HG03521 (cell line): ENCODE data around the gene VSX1.

Experiments
- ATAC-seq: cut with Tn5 transposase; IDR thresholded peaks from one replicate; pipeline ENCODE4 v1.9.1; 2021; ENCODE audit warnings: mild to moderate bottlenecking, moderate library complexity; ENCODE audit not compliant: unreplicated experiment

Gene VSX1

DNA sequence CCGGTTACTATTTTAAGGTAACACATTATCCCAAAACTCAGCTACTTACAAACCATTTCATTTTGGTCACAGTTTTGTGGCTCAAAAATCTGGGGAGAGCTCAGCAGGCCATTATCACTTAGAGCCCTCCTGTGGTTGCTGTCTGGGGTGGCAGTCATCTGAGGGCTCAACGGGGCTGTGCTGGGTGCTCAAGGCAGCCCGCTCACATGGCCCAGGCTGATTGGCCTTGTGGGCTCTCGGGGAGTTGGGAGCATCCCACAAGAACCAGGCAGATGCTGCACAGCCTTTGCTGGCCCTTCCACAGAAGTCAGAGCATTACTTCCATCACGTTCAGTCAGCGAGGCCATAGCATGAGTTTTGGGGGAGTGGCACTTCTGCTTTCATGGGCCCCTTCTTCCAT, 6.3 kb upstream of the VSX1 start:
- no peak for ATAC-seq

DNA sequence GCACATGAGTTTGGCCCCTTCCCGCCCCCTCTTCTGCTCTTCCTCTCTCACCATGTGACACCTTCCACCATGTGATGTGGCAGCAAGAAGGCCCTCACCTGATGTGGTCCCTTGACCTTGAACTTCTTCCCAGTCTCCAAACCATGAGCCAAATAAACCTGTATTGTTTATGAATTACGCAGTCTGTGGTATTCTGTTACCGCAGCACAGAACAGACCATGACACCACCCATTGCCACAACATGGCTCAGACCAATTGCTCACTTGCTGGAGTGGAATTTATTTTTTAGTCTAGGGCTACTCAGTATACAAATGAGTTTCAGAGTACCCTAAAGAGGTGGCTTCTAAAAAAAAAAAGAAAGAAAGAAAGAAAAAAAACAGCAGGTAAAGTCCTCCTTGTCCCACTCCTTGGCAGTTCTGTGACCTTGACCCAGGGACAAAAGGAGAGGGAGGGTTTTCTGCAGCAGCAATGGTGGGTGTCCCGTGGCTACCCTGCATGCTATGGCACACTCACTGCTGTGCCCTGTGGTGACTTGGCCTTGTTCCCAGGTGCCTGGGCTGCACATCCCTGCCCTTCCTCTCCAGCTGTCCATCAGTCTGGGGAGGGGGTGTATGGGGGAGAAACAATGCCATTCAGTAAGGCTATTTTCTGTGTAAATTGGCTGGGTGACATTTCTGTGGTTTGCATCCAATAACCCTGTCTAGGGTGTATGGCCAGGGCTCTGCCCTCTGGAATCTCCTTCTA, 5.4 kb upstream of the VSX1 start:
- no peak for ATAC-seq

GRCh38 chr20:25085756-25086495, 4.0 kb upstream of the VSX1 start:
- no peak for ATAC-seq

- no peak for ATAC-seq
Measured at GRCh38 chr20:25084626-25085187, 2.8 kb upstream of the VSX1 start.

DNA sequence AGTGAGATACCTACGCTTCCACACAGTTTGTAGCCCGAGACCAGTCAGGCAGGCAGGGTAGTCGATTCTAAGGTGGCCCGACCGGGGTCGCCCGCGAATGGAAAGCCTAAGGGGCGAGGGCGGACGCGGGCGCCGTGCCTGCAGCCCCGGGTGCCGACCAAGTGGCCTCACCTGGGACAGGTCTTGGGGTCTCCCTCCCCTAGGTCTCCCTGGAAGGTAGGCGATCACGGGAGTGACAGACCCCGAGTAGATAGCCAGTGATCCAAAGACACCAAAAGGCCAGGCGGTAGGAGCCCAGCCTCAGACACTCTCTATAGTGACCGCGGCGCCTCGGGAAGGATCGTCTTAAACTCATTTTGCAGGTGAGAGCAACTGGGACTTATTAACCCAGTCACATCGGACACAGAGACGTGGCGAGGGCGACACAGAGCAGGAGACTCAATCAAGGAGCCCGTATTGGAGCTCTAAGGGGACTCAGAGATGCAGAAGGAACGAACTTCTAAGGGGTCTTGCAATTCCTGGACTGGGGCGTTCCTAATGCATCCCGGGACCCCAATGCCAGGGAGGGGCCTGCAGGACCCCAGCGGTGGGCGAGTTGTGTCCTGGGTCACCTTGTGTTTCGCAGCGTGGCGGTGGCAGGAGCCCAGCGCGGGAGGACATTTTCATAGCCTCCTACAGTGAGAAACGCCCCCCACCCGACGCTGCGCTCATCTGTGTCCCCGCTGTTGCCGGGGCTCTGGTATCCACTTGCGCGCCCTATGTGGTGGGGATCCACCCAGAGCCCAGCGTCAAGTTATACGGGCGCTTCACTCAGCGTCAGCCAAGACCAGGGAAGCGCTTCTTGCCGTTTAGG, 2.1 kb upstream of the VSX1 start:
- no peak for ATAC-seq

- ATAC-seq: no peak
Measured at GRCh38 chr20:25083141-25083772, 1.3 kb upstream of the VSX1 start.

- ATAC-seq: no peak
Measured at GRCh38 chr20:25082498-25082873, 545 bp upstream of the VSX1 start.

DNA sequence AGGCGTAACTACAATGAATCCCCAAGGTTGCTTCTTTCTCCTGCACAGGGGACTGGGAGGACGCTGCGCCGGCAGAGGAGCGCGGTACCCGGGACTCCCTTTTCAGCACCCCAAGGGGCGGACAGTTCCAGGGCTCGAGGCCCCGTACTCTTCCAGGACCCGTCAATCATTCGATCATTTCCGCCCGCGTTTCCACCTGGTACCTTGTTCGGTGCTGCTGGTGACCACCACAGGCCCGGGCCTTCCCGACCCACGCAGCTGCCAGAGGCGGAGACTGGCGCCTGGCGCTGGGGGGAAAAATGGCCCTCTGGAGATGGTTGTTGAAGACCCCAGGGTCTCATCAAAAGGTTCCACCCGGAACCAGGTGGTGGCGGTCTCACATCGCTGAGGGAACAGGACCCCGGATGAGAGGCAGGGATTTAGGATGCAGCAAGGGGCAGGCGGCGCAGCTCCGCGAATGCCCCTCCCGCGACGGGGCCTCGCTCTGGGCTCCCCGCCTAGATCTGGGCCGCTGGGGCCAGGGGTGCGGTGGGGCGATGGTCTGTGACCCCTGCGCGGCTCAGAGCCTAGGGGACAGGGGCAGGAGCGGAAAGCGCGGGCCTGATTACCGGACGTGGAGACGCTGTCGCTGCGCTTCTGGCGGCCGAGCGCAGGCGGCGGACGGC, 744 bp downstream of the VSX1 start:
- ATAC-seq: no peak

GRCh38 chr20:25079171-25079570, 2.8 kb downstream of the VSX1 start:
- no peak for ATAC-seq

GRCh38 chr20:25078662-25079061, 3.3 kb downstream of the VSX1 start:
- ATAC-seq: no peak

DNA sequence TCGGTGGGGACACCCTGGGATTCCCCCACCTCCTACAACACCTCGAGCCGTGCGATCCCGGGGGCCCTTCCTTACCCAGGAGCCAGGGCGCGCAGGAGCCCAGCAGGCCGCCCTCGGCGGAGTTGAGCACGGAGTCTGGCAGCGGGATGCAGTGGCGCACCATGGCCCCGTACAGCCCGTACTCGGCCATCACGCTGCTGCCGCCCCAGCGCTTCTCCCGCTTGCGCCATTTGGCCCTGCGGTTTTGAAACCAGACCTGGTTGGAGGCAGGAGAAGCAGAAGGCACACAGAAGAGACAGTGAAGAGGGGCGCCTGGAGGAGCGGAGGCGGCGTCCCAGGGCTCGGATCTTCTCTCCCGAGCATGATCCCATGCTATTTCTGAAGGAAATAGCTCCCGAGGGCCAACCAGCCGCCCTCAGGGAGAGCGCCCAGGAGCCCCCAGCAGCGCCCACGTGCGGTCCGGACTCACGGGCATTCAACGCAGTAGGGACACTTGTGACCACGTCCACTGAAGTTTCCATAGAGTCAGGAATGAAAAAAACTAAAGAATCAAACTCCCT, 4.3 kb downstream of the VSX1 start:
- ATAC-seq: no peak

- ATAC-seq: no peak
Measured at GRCh38 chr20:25076731-25077609, 5.0 kb downstream of the VSX1 start.

GRCh38 chr20:25076201-25076600, 5.7 kb downstream of the VSX1 start:
- no peak for ATAC-seq

GRCh38 chr20:25073544-25073943, 8.4 kb downstream of the VSX1 start:
- ATAC-seq: no peak

GRCh38 chr20:25072226-25072811, 9.6 kb downstream of the VSX1 start:
- ATAC-seq: no peak

- no peak for ATAC-seq
Measured at GRCh38 chr20:25071734-25072133, 10.2 kb downstream of the VSX1 start.

GRCh38 chr20:25070821-25071473, 11.0 kb downstream of the VSX1 start:
- ATAC-seq: no peak
